Measurements from ENCODE around the gene MAGEB16.

GRCh38 chrX:35842674-35843073 is 44.5 kb downstream of the MAGEB16 start:
- no peak for TF ChIP-seq CTCF (IDR thresholded peaks at IDR 0.05)
- TF ChIP-seq POLR2A (IDR thresholded peaks at IDR 0.05), result no peak
